ENCODE measurements around the gene SLC35F4.

SLC35F4 gene

DNA sequence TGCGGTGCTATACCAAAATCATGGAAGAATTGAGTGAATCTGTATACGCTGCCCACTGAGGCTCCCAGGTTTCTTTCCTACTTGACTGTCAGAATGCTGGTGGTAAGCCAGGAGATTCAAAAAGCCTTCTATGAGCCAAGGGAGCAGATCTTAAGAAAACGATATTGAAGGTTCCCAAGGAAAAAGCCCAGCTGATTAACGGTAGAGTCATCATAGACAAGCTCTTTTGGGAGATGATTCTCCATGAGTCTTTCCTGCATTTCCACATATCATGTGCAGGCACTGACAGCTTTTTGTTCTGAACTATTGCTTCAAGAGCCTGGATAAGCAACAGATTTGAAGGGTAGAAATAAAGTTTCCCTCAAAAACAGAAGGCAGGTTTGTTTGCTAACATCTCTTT is 17.5 kb downstream of the SLC35F4 start:
- DNase-seq (ENCODE audit: low read depth), result no peak

DNA sequence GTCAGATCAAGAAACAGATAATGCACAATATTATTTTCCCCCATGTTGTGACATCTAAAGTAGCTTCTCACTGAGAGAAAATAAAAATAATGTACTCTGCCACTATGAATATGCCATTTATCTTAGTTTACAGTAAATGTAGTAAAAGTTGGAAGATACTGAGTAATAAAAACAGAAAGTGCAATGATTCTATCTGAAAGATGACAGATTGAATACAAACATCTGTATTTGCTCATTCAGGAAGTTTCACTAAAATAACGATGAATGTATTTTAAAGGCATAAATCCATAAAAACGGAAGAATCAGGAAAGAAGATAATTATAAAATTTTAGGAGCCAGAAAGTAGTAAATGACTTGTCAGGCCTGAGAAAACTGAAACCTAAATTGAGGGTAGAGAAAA is 18.2 kb downstream of the SLC35F4 start:
- no peak for DNase-seq (ENCODE audit: low read depth)

DNA sequence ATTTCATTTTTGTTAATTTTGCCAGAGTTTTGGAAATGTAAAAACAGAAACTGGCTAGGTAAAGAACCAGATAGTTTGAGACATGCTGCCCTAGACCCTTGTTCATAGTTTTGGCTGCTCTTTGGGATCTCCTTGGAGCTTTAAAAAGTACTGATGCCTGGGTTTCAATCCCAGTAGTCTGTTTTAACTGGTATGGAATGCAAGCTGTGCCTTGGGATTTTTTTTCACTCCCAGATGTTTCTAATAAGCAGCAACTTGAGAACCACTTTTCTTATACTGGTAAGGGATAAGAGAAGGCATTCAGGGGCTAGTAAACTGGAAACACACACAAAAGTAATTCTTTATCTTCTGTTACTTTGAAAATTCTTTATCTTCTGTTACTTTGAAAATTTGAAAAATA is 18.8 kb downstream of the SLC35F4 start:
- no peak for DNase-seq (ENCODE audit: low read depth)

DNA sequence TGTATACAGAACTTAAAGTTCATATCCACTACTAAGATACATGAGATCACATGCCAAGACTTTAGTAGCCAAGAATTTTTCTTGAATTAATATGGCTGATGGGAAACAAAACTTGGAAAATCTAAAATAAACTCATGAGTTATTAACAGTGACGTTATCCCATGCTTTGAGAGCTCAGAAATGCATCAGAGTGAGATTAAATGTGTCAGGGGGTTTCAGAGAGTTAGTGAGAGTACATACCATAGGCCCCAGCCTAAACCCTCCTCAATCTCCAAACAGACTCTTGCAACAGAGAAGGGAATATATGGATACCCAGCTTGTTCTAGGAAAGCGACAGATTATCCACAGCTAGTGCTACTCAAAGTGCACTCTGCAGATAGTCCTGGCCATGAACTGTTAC is 19.3 kb downstream of the SLC35F4 start:
- no peak for DNase-seq (ENCODE audit: low read depth)

DNA sequence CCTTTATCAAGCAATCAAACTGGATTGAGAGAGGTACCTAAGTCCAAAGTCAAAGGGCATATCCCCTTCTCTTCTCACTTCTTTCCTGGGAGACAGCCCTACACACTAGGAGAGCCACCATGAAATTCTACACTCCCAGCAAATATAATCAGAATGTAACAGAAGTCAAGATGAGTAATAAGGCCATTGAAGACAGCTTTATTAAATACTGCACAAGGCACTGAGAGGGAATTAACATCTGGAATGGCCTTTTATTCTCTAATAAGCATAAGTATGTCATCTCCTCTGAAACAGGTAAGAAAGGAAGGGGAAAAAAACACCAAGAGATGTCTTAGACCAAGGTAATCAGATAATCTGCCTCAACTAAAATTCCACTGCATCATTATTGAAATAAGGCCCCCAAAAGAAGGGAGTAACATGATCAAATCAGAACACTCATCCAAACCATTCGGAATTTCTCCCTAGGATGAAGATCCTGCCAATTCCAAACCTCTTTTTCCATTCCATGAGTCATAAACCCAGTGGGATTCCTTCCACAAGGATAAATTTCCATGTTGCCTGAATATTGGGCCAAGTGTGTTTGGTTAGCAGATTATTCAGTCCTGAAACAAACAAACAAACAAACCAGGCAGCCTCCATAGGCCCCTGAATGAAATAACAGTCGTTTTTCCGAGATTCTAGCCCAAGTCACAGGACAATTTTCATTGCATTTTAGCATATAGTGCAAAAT is 19.9 kb downstream of the SLC35F4 start:
- no peak for DNase-seq (ENCODE audit: low read depth)

DNA sequence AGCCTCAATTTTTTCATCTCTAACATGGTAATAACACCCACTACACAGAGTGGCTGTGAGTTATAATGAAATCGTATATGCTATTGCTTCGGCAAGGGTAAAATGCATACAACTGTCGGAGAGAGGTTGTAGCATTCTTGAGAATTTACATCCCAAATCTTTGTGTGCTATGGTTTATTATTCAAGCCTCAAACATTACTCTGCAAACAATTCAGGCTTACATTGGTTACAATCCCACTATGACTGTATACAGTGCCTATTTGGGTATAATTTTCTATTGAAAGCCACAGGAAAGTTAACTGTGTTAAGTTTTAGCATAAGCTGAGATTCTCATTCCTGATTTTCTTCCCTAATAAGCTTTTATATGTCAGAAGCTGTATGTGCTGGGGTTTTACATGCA is 20.6 kb downstream of the SLC35F4 start:
- DNase-seq (ENCODE audit: low read depth), result no peak

DNA sequence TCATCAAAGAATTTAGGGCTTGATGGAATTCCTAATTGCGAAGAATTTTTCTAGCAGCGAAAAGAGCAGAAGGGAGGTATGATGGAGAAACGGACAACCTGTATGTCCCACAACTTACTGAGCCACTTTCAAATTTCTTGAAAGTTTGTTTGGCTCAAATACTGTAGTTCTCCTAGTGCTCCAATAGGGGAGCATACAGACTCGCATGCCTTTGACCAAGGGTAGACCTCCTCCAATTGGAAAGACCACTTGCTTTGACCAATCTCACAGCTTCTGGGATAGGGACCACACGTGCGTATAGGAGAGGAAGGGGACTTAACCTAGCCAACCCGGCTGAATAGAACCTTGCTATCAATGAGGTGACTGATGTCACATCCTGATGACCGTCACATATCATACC is 28.6 kb downstream of the SLC35F4 start:
- DNase-seq (ENCODE audit: low read depth), result no peak

DNA sequence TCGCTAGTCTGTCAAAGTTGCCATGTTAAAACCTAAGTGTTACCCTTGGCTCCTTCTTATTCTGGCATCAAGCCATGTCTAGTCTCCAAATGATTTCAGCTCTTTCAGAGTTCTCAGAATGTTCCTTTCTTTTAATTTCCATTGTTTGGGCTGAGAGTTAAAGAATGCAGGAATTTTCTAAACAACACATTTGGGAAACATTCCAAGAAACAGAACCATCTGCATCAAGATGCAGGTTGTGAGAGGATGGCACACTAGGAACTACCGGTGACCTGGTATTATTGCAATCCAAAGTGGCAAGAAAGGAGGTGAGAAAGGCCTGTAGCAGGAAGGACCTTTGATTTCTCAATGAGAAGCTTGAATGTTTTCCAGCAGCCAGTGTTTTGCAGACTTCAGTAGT is 30.1 kb downstream of the SLC35F4 start:
- no peak for DNase-seq (ENCODE audit: low read depth)

DNA sequence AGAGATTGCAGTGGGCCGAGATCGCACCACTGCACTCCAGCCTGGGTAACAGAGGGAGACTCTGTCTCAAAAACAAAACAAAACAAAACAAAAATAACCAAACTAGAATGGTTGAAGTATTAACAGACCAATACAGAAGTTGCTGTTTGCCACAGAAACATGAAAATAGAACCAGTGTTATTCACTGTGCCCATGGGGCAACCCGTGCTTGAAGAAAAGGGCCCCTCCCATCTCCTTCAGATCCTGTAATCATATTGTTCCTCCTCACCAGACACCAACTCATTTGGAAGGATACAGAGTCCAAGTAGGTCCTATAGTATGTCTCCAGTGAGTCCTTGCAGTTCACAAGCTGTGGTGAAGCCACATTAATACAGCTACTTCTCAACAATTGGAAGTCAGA is 30.9 kb downstream of the SLC35F4 start:
- no peak for DNase-seq (ENCODE audit: low read depth)

DNA sequence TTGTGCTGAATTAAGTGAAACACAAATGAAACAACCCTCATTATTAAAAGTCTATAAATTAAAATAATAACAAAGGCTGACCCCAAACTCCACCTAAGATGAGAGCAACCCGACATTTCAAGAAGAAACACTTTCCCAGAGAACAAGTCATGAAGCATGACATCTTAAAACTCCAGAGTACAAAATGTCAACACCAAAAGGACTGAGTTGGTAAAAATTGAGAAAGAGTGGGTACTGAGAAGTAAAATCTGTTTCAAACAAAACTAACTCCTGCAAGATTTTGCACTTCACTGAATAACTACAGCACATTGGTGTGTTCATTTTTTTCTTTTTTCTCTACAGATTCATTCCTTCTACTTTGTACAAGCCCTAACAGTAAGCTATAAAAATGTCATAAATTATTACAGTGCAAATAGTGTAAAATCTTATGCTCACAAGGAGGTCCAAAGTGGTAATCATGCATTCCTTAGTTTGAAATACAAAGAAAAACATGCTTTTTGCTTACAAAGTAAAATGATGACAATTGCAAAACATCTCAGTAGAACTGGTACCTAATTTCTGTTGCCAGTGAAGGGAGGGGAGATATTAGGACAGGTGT is 31.8 kb downstream of the SLC35F4 start:
- no peak for DNase-seq (ENCODE audit: low read depth)

DNA sequence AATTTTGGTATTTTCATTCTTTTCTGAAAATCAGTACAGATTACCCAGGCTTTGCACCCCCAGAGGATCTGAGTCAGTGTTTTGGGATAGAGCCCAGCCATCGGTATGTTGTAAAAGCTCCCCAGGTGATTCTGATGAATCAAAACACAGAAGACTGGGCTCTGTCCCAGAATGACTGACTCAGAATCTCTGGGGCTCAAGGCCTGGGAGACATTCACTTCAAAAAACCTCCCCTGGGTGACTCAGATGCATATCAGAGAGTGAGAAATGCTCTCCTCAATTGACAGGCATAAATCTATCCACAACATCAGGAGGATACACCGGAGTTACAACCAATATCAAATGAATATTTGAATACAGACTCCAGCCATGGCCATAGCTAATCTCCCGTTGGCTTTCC is 32.6 kb downstream of the SLC35F4 start:
- DNase-seq (ENCODE audit: low read depth), result no peak

DNA sequence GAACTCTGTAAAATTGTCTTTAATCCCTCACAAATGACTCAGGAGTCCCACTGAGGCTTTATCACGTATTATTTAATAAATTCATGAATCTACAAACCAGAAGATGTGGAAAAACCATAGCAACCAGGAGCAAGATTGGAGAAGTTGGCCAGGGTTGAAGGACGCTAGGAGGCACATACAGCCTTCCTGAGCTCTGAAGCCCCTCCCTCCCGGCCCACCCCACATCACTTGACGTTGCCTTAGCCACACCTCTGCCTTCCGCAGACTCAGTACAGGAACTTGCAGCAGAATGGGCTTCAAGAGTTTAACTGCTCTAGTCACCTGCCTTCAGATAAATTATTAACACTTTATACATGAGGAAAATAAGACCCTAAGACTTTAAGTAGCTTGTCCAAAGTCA is 33.9 kb downstream of the SLC35F4 start:
- DNase-seq (ENCODE audit: low read depth), result no peak

DNA sequence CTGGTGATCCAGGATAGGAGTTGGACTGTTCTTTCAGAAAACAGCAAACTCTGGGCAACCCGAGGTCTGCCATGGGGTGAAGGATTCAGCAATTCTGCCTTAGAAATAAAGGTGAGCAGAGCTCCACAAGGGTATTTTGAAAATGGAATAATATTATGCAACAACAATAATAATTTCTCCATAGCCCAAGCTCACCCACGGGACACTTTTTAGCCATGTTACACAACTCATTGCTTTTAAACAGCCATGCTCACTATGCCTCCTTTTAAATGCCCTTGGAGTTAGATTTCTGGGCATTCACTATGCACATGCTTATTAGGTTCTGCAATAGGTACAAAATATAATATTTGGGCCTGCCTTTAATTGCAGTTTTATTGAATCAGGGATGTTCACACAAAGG is 37.2 kb downstream of the SLC35F4 start:
- DNase-seq (ENCODE audit: low read depth), result no peak

DNA sequence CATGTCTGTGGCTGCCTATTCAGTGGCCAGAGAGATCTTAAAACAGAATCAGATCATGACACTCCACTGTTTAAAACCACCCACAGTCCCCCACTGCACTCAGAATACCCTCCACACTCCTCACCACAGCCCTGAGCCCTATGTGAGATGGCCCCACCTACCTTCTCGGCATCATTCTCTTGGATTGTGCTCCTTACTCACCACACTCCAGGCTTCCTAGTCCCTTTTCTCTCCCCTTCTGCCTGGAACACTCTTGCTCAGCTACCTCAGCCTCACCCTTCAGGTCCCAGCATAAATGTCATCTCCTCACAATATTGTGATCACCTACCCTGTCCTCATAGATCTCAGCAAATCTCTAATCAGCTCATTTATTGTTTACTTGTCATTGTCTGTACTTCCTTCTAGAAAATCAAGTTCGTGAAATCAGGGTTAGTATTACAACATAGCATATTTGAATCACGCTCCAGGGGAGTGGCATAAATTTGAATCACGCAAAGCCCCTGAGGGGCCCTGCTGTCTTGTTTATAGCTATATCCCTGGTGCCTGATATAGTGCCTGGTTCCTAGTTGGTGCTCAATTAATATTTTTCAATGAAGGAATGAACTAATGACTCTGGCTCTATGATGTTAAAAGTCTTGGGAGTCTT is 42.8 kb downstream of the SLC35F4 start:
- no peak for DNase-seq (ENCODE audit: low read depth)

DNA sequence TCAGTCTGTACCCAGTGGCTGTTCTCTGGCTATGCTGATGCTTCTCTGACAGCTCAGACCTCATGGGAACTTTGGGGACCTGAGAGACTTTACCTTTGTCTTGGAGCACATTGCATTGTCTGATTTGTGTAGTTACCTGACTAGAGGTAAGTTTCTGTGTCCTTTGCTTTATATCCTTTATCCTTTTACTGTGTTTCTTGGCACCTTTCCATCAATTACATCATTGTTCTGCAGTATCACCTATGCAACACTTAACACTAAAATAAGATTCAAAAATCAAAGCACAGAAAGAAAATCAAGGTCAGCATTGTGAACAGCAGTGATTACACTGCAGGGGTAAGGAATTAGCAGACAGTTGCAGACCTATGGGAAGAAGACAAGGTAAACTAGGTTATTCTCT is 43.8 kb downstream of the SLC35F4 start:
- DNase-seq (ENCODE audit: low read depth), result no peak

DNA sequence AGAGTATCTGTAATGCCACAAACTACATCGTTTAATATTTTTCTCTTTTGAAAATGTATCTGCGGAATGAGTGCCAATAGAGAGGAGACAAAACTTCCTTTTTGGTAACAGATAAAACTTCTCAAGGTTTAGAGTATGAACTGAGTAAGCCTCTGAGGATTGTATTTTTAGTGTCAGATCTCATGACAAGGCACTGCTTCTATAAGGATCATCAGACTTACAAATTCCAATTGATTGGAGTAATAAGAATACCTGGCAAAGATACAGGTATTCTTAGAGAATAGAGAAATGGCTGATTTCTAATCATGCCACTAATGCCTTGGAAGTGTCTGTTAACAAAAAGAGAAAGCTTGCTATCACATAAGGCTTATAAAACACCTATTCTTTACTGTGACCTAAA is 45.3 kb downstream of the SLC35F4 start:
- no peak for DNase-seq (ENCODE audit: low read depth)

DNA sequence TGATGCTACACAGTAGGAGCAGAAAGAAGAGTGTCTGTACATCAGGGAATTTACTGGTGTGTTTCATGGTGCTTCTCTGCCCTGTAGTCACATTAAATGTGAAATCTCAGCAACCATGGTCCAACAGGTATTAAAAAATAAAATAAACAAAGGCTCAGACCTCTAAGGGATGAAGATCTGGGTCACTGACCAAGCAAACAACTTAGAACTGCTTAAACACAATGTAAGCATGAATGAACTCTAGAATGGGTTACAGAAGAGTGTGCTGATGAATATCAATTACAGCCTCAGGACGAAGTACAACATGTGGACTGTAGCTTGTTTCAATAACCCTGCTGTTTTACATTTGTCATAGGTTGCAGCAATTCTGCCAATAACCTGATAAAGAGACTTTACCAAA is 47.4 kb downstream of the SLC35F4 start:
- no peak for DNase-seq (ENCODE audit: low read depth)

DNA sequence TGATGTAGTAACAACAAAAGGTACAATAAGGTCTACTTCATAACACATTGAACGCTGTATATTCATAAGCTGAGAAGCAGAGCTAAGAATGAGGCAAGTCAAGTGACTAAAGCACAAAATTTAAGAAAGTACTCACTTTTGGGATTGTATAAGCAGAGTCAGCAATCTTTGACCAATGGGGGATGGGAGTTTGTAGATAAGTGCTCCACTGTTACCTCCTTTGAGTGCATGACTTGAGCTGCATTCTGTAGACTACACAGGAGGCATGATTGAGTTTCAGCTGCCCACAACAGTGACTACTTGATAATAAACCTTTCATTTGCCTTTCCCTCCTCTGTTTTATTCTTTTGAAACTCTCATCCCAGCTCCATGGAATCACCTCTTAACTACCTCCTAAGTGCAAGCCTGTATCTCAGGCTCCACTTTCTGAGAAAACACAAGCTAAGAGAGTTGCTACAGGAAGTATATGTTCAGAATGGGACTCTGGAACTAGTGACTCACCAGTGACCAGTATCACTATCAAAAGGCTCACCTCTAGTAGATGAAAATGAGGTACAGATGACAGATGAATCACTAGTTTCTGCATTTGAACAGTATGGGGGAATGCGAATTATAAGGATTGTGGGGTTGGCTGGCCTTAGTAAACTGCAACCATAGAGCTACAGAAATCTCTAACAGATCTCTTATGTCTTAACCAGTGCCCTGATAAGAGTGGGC is 49.2 kb downstream of the SLC35F4 start:
- no peak for DNase-seq (ENCODE audit: low read depth)

DNA sequence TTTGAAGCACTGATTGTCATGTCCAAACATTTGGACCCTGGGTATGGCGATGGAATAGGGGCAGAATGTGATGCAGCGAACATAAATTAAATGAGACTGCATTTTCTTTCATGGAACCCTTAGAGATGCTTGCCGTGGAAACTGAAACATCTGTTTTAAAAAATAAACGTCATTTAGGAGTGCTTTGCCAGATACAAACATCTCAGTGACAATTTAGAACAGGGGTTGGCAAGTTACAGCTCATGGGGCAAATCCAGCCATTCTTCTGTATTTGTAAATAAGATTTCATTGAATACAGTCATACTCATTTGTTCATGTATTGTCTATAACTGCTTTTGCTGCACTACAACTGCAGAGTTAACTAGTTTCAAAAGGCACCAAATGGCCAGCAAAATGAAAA is 51.2 kb downstream of the SLC35F4 start:
- no peak for DNase-seq (ENCODE audit: low read depth)

DNA sequence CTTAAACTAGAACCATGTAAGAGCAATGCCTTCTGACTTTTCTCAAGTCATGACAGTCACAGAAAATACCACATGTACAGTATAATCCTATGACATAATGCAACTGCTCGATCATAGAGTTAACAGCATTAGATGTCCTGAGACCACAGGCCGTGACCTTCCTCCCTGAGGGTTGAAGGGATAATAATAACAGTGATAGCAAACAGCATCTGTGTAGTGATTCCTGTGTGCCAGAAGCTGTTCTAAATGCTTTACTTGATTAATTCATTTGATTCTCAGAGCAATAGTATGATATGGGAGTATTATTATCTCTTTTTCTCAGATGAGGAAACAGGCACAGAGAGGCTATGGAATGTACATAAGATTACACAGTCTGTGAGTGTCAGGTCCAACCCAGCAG is 53.2 kb downstream of the SLC35F4 start:
- DNase-seq (ENCODE audit: low read depth), result no peak

DNA sequence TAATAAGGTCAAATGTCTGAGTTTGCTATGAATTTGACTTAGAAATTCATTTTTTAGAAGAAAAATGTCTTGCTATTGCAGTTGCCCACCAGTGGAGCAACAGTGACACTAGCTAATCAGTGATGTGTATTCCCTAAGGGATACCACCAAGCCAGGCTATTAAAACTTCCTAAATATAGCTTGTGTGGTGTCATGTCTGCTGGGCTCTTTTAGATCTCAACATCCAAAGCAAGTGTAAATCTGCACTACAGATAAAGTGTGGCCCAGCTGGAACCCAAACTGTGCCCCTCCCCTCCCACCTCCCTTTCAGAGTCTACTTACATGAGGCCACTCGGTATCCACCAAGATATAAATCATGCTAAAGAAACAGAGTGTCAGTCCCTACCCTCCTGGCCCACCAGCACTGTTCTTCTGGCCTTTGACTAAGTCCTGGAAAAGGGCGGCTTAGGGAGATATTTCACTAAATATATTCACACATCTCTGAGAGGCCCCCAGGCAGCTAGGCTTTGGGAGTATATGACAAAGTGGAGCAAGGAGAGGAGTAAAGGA is 53.8 kb downstream of the SLC35F4 start:
- no peak for DNase-seq (ENCODE audit: low read depth)

DNA sequence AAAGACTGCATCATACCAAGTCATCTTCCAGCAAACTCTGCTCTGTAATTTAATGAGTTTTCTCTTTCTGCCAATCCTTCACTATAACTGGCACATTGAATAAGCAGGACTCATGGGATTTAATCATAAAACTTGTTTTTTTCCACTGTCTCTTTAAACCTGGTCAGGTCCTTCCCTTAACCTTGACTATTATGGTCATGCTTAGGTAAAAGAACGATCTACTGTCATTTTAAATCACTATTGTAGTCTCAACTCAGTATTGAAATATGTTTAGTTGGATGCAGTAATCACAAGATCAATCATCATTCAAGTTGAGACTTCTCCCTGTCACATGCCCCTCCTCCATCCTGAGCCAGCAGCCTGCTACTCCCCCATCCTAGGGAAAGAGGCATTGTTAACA is 56.1 kb downstream of the SLC35F4 start:
- DNase-seq (ENCODE audit: low read depth), result no peak

DNA sequence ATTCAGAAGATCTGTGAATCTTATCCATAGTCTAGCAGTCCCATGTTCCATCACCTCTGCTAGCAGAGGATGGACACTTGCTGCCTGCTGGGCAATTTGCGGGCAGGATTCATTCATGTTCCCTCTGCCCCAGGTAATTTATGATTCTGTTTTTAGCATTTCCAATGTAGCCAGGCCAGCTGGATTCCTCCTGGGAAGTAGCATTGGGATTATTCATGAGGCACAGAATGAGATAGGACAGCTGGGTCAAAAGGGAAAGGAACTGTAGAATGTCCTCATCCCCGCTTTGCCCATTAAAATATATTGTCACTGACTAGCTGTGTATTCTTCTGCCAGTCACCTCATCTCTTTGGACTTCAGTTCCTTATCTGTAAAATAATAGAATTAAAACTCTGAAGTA is 68.7 kb downstream of the SLC35F4 start:
- no peak for DNase-seq (ENCODE audit: low read depth)
